HG02970 (cell line): ENCODE data around the gene NDUFB10.

ENCODE experiments used
- ATAC-seq: cut with Tn5 transposase; IDR thresholded peaks from one replicate; pipeline ENCODE4 v1.9.1; 2021; ENCODE audit warnings: mild to moderate bottlenecking, moderate library complexity, moderate number of reproducible peaks; ENCODE audit not compliant: unreplicated experiment, low FRiP score

The NDUFB10 gene

DNA sequence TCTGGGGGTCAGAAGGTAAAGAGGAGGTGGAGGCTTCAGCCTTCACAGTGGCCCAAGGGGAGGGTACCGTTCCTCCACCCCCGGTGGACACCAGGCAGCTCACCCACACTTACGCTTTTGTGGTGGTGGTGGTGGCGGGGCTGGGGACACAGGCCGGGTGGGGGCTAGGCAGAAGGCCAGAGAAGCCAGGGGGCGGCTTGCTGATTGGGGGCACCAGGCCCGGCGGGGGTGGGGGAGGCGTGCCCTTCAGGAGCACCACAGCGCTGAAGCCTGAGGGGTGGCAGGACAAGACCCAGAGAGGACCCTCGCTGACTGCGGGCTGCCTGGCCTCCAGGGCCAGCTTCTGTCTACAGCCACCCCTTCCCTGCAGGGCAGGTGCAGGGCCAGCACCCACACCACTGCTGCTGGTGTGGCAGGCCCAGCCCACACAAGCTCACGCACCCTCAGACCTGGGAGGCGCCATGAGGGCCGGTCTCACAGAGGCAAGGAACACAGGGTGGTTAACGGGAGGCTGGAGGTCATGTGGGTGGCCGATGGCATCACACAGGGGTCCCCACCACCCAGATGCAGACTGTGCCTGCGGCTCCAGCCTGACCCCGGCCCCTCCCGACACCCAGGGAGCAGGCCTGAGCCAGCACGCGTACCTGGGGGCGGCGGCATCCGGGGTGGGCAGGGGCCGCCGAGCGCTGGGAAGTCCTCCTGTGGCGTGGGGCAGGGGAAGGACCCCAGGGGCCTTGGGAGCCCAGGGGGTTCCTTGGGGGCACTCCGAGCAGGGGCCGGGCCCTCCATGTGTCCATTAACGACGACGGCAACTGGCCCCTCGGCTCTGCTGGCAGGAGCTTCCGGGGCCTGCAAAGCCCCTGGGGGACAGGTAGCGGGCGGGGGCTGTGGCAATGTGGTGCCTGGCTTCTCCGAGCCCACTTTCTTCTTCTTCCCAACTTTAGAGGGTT lies 39.8 kb downstream of the NDUFB10 start:
- no peak for ATAC-seq

- ATAC-seq = no peak
Observed at GRCh38 chr16:1999866-2000514, 40.7 kb downstream of the NDUFB10 start.

GRCh38 chr16:2001035-2001434 lies 41.7 kb downstream of the NDUFB10 start:
- no peak for ATAC-seq

DNA sequence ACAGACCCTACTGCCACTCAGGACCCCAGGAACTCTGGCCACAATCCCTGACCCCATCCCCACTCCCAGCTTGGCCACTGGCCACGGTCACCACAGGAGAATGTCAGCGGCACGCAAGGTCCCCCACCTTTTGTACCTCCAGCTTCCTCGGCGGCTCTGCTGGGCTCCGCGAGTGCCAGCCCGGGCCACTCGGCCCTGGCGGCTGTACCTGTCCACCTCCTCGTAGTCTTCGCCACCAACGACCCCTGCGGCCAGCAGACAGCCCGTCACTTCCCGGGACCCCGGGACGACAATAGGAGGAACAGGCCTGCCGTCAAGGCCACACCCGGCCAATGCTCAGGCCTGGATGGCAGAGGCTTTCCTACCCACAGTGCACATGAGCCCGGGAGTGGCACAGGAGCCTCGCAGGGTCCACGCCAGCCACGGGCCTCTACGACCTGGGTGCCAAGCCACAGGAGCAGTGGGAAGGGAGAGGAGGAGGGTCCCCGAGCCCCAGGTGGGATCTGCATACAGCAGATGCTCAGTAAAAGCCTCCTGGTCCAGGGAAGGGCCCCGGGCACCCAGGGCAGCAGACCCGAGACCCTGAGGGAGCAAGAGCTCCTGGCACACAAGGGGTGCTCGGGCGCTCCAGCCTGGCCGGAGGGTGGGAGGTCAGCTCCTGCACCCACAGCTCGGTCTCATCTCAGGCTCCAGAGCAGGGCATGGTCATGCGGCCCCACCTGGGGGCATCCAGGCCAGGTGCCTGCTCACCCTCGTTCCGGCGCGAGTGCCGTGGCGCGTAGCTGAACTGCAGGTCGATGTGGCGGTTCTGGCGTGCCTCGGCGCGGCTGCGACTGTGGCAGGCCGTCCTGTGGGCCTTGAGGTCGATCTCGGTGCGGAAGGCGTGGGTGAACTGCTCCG lies 42.4 kb downstream of the NDUFB10 start:
- ATAC-seq = no peak

DNA sequence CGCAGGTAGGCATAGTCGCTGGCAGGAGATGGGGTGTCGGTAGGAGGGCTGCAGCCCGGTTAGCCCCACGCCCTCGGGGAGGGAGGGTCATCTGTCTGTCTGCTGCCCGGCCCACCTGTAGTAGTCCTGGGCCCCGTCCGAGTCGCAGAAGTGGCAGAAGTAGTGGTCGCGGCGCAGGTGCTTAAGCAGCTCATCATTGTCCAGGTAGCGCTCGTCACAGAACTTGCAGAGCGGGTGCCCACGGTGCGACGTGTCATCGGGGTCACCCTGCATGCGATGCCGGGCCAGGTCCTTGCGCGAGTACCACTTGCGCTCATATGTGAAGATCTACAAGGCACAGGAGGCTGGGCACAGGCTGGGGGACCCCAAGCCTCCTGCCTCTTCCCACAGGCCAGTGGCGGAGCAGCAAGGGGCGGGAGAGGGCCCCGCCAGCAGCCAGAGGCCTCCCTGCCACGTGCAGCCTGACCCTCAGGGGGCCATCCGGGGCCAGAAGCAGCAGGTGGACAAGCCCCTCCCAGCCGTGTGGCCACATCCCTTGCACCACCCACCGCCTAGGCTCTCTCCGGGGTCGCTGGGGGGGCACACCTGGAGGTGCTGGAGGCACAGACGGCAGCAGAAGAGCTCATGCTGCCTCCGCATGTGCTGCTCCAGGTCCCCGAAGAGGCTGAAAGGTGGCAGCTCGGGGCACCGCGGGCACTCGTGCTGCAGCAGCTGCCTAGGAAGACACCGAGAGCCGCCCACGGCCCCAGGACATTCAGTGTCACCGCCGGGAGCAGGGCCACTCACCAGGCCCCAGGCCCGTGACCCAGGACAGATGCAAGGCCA lies 43.3 kb downstream of the NDUFB10 start:
- ATAC-seq = no peak

GRCh38 chr16:2003231-2003826 lies 44.0 kb downstream of the NDUFB10 start:
- no peak for ATAC-seq

DNA sequence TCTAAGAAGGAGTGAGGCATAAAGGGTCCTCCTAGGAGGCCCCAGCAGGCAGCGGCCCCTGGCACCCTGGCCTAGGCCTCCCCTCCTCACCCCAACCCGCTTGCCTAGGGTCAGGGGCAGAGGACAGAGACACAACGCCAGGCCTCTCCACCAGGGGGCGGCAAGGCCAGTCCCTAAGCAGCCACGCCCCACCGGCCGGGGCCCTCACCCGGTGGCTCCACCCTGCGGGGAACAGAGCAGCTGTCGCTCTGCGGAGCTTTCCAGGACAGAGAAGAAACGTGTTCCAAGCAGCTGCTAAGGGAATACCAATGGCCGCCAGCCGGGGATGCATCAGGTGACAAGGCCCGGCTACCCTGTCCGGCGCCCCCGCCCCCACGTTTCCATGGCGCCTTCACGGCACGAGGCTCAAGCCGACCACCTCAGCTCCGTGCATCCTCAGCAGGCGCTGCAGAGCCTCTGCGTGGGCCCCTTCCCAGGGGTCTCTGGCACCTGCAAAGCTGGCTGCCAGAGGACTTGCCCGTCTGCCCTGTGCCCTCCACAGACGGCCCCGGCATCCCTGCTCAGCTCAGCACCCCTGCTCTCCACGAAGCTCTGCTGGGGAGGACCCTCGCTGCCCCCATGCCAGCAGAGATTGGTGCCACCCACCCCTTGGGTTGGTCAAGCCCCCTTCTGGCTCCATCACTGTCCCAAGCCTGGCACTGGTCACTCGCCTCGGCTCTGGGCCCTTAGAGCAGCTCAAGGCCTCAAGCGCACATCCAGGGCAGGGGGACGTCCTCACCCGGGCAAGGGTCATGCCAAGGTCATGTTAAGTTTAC lies 44.7 kb downstream of the NDUFB10 start:
- ATAC-seq = peak; percentile 58

- no peak for ATAC-seq
Observed at GRCh38 chr16:2004795-2005517, 45.6 kb downstream of the NDUFB10 start.

DNA sequence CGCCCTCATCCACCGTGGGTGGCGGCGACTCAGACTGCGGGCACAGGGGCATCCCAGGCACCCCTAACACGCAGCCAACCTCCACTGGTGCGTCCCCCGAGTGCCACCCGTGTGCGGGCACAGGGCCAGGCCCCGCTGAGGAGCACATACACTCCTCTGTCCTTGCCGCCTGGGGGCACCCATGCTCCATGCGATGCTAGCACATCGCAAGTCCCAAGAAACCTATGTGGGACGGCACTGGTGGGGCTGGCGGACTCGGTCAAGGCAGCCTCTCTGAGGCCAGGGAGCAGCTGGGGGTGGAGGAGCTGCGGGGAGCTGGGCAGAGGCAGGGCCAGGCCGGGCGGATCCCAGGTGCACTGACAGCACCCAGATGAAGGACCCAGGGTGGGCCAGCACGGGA lies 46.3 kb downstream of the NDUFB10 start:
- no peak for ATAC-seq

GRCh38 chr16:2006317-2006716 lies 47.0 kb downstream of the NDUFB10 start:
- no peak for ATAC-seq

DNA sequence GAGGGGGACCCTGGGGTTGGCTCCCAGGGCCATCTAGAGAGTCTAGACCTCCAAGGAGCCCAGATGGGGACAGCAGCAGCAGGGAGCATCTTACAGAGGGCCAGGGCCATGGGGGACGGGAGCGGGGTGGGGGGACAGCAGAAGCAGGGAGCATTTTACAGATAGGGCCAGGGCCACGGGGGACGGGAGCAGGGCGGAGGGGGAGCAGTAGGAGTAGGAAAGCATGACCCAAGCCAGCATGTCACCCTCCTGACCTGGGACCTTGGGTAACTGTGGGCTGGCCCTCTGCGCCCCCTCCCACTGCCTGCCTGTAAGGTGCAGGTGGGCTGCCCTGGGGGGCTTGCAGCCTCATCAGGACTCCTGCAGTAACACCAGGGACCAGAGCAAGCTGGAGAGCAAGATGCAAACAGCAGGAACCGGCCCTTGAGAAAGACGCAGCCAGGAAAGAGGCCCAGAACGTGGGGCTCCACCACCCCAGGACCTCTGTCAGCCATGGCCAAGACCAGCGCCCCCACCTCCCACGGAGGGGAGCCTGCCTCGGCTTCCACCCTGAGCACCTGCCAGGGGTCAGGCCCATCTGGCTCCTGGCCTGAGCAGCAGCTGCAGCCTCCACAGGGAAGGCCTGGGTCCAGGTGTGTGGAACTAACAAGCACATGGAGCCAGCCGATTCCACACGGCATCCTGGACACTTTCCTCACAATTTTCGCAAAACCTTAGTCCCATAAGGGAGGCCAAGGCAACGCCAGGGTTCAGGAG lies 47.9 kb downstream of the NDUFB10 start:
- no peak for ATAC-seq

DNA sequence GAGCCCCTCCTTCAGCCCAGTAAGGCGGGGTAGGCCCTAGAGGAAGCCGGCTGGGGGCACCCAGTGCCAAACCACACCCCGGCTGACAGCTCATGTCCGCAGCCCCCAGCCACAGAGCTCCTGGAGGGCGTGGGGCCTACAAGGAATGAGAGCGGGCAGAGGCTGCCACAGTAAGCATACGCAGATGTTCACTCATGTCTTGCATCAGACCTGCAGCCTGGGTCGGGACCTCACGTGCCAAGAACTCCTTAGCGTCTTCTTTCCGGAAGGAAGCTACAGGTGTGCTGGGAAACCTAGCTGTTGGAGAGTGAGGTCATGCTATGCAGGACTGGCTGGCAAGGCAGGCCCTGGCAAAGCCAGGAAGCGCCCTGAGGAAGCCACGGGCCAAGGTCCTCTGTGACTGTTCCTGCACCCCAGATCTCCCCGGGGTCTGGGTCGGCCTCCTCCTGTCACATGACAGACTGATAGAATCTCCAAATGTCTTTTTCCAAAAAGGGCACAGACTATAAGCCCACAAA lies 48.7 kb downstream of the NDUFB10 start:
- no peak for ATAC-seq

DNA sequence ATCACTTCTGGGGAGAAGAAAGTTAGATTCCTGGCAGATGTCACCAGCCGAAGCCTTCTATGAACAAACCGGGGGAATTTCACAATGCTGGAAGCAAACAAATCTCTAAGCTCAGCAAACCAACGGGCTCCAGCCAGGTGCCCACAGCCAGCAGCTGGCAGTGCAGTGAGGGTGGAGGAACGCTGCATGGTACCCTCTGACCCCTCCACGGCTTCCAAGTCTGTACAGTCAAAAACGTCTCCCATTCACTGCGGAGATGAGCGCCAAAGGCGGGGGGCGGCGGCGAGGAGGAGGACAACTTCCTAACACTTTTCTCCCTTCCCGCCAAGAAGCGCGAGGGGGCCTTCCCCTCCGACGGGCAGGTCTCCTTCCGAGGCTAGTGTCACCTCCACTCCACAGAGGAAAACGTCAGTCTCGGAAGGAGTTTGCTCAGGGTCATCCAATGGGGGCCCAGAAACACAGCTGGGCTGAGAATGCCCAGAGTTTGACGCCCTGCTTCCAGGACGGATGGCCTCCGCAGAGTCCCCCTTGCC lies 49.4 kb downstream of the NDUFB10 start:
- no peak for ATAC-seq

GRCh38 chr16:2009164-2009711 lies 49.9 kb downstream of the NDUFB10 start:
- ATAC-seq = peak; percentile 33

GRCh38 chr16:2009791-2010510 lies 50.6 kb downstream of the NDUFB10 start, which contains the start of gene ZNF598:
TSS of gene ZNF598 (minus strand) at chr16:2009821.
- peak; percentile 76 for ATAC-seq
